Measurements from ENCODE around the gene PRKCZ. TPM values are rescaled to one million over a fixed set of nuclear protein-coding genes. Genes with fewer than 3 reads are reported as not detected.

The PRKCZ gene
- polyA plus RNA-seq, 1 donor, result 68.6 TPM

DNA sequence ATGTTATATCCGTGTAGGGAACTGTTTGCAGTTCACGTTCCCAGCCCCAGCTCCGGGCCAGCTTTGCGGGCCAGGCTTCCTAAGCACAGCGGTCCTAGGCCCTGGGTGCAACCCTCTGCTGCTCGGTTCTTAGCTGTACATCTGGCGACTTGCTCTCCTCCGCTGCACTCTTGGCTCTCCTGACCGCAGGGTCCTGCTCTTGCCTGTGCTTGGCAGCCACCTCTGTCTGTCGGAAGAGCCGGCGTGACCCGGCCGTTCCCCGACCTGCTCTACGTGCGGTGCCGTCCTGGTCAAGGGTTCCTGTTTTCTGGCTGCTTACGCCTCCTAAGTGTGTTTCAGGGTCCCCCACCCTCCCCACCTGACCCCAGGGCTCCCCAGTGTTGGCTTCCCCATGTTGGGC, 107.6 kb downstream of the PRKCZ start:
- no peak overlapping the region for H3K27ac ChIP-seq (ENCODE audit: low read length)
- DNase-seq, result no peak
- H3K36me3 ChIP-seq (ENCODE audit: control insufficient read depth, insufficient read depth, low read length), result peaks cover 70% of the 10 kb centered on the region
- H3K4me1 ChIP-seq (ENCODE audit: control insufficient read depth, insufficient read depth, low read length), result no peaks in the 10 kb centered on the region
- H3K27me3 ChIP-seq (ENCODE audit: control insufficient read depth, insufficient read depth, low read length), result no peaks in the 10 kb centered on the region
- no peak overlapping the region for H3K4me3 ChIP-seq (ENCODE audit: low read length)
- WGBS (ENCODE audit: insufficient coverage, low lambda C conversion rate), result 83% methylated on average over 1 of the region's 19 CpGs
- peaks cover 4% of the 10 kb centered on the region for H3K9me3 ChIP-seq (ENCODE audit: control insufficient read depth, low read depth, low read length)

DNA sequence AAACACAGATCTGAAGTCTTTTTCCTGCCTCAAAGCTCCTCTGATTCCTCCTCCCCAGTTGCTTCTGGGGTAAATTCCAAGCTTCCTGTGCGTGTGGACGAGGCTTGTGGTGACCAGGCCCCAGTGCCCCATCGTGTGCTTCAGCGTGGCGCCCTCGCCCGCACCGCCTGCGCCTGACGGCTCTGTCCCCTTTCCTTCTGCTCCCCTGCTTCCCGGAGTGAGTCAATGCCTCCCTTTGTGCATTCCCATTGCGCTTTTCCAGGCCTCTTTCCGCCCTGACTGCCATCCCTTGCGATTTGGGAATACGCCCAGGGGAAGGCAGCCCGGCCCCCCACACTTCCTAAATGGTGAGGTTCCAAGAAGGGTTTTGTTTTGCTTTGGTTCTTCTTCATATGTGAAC, 108.1 kb downstream of the PRKCZ start:
- WGBS (ENCODE audit: insufficient coverage, low lambda C conversion rate), result no CpG with 5 or more reads among the region's 16 CpGs
- no peak for DNase-seq
- peaks cover 8% of the 10 kb centered on the region for H3K9me3 ChIP-seq (ENCODE audit: control insufficient read depth, low read depth, low read length)
- H3K27ac ChIP-seq (ENCODE audit: low read length), result no peak overlapping the region
- H3K4me3 ChIP-seq (ENCODE audit: low read length), result no peak overlapping the region
- no peaks in the 10 kb centered on the region for H3K27me3 ChIP-seq (ENCODE audit: control insufficient read depth, insufficient read depth, low read length)
- peaks cover 70% of the 10 kb centered on the region for H3K36me3 ChIP-seq (ENCODE audit: control insufficient read depth, insufficient read depth, low read length)
- H3K4me1 ChIP-seq (ENCODE audit: control insufficient read depth, insufficient read depth, low read length), result no peaks in the 10 kb centered on the region

DNA sequence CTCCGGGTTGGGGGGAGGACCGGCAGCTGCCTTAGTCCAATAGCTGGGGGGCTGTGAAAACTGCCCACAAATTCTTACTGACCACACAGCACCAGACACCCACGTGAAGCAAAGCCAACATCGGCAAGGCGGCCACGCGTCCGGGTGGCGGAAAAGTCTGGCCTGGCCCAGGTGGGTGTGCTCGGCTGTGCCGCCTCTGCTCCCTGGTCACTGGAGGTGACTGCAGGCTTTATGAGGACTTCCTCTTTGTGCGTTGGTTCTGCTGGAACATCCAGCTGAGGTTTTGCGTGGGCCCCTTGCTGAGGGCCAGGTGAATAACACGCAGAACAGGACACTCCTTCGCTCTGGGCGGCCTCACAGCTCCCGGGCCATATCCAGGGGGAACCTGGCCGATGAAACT, 108.9 kb downstream of the PRKCZ start:
- H3K4me1 ChIP-seq (ENCODE audit: control insufficient read depth, insufficient read depth, low read length), result no peaks in the 10 kb centered on the region
- WGBS (ENCODE audit: insufficient coverage, low lambda C conversion rate), result no CpG with 5 or more reads among the region's 18 CpGs
- no peak for DNase-seq
- H3K9me3 ChIP-seq (ENCODE audit: control insufficient read depth, low read depth, low read length), result peaks cover 9% of the 10 kb centered on the region
- H3K4me3 ChIP-seq (ENCODE audit: low read length), result no peak overlapping the region
- H3K27me3 ChIP-seq (ENCODE audit: control insufficient read depth, insufficient read depth, low read length), result no peaks in the 10 kb centered on the region
- H3K27ac ChIP-seq (ENCODE audit: low read length), result no peak overlapping the region
- peaks cover 66% of the 10 kb centered on the region for H3K36me3 ChIP-seq (ENCODE audit: control insufficient read depth, insufficient read depth, low read length)

DNA sequence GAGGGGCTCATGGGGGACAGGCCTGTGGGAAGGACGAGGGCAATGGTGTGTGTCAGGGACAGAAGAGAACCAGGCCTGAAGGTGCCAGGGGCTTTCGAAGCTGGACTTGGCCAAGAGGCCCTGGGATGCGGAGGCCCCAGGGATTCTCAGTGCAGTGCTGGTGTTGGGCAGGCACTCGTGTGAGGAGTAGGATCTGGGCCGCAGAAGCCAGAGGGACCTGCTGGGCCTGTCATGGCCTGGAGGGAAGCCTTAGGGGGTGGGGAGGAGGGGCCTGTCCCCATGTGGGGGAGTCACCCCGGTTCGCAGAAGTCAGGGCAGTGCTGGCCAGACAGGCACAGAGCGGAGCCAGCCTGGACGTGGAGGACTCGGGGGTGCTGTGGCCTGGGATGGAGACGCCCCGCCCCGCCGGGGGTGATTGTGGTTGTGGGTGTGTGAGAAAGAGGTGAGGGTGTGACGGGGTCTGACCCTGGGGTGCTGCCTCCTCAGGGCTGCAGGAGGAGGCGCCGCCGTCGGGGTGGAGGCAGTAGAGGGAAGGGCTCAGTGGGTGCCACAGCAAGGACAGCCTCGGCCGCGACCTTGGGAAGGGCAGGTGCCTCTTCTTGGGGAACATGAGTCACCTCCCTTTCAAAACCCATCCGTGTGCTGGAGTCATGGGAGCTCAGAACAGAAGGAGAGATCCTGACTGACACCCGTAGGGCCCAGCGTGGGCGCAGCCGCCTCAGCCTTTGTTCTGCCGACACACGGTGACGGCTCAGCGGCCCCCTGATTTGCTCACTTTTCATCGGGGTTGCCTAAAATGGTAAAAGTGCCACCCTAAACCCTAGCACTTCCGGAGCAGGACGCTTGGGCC, 110.5 kb downstream of the PRKCZ start:
- Histone ChIP-seq H3K27me3 (ENCODE audit: control insufficient read depth, insufficient read depth, low read length) (no peaks in the 10 kb centered on the region), H3K4me1 (ENCODE audit: control insufficient read depth, insufficient read depth, low read length) (no peaks in the 10 kb centered on the region), H3K9me3 (ENCODE audit: control insufficient read depth, low read depth, low read length) (peaks cover 9% of the 10 kb centered on the region), H3K4me3 (ENCODE audit: low read length) (no peak overlapping the region), H3K36me3 (ENCODE audit: control insufficient read depth, insufficient read depth, low read length) (peaks cover 73% of the 10 kb centered on the region), H3K27ac (ENCODE audit: low read length) (no peak overlapping the region)
- no peak for DNase-seq
- WGBS (ENCODE audit: insufficient coverage, low lambda C conversion rate), result no CpG with 5 or more reads among the region's 34 CpGs

DNA sequence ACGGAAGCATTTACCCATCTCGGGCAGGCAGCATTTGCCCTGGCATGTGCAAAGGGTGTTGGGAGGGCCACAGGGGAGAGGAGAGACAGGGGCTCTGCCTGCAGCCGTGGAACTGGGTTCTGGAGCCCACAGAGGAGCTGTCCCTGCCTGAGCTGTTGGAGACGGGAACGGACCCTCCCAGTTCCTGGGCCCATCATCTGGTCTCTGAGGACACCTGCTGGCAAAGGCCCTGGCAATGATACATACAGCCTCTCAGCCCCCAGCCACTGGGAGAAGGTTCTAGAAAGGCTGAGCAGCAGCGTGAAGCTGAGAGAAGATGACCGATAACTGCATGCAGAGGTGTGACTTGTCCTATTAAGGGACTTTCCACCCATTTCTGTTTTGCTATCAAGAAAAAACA, 113.0 kb downstream of the PRKCZ start:
- Histone ChIP-seq H3K27ac (ENCODE audit: low read length) (no peak overlapping the region), H3K4me1 (ENCODE audit: control insufficient read depth, insufficient read depth, low read length) (no peaks in the 10 kb centered on the region), H3K4me3 (ENCODE audit: low read length) (no peak overlapping the region), H3K9me3 (ENCODE audit: control insufficient read depth, low read depth, low read length) (peaks cover 9% of the 10 kb centered on the region), H3K27me3 (ENCODE audit: control insufficient read depth, insufficient read depth, low read length) (no peaks in the 10 kb centered on the region), H3K36me3 (ENCODE audit: control insufficient read depth, insufficient read depth, low read length) (peaks cover 68% of the 10 kb centered on the region)
- no peak for DNase-seq
- no CpG with 5 or more reads among the region's 7 CpGs for WGBS (ENCODE audit: insufficient coverage, low lambda C conversion rate)

DNA sequence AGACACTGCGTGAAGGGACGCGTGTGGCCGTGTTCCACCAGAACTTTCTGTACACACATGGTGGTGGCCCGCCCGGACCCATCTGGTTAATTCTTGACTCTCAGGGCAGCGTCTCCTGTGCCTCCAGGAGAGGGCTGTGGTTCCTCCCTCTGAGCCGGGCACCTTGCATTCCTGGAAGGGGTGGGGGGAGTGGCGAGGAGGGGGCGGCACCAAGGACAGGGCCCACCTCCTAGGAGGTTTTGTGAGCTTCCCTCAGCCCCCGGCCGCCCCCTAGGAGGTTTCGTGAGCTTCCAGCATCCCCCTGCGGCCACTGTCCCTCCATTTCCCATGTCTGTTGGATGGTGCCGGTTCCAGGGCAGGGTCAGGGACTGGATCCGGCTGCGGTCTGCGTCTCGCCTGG, 115.4 kb downstream of the PRKCZ start:
- Histone ChIP-seq H3K4me1 (ENCODE audit: control insufficient read depth, insufficient read depth, low read length) (no peaks in the 10 kb centered on the region), H3K36me3 (ENCODE audit: control insufficient read depth, insufficient read depth, low read length) (peaks cover 67% of the 10 kb centered on the region), H3K27me3 (ENCODE audit: control insufficient read depth, insufficient read depth, low read length) (no peaks in the 10 kb centered on the region), H3K4me3 (ENCODE audit: low read length) (no peak overlapping the region), H3K27ac (ENCODE audit: low read length) (no peak overlapping the region), H3K9me3 (ENCODE audit: control insufficient read depth, low read depth, low read length) (peaks cover 8% of the 10 kb centered on the region)
- no CpG with 5 or more reads among the region's 19 CpGs for WGBS (ENCODE audit: insufficient coverage, low lambda C conversion rate)
- DNase-seq, result no peak

DNA sequence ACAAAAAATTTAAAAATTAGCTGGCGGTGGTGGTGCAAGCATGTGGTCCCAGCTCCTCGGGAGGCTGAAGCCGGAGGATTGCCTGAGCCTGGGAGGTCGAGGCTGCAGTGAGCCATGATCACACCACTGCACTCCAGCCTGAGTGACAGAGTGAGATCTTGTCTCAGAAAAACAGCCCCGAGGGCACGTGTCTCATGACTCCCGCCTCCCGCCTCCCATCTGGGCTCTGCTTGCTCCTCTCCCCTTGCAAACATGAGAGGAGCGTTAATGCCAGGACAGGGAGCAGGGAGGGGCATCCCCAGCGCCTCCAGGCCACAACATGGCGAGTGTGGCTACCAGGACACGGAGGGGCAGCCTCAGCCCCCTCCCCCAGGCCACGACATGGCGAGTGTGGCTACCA, 116.0 kb downstream of the PRKCZ start:
- no peak overlapping the region for H3K4me3 ChIP-seq (ENCODE audit: low read length)
- H3K27me3 ChIP-seq (ENCODE audit: control insufficient read depth, insufficient read depth, low read length), result no peaks in the 10 kb centered on the region
- no CpG with 5 or more reads among the region's 14 CpGs for WGBS (ENCODE audit: insufficient coverage, low lambda C conversion rate)
- no peak for DNase-seq
- peaks cover 6% of the 10 kb centered on the region for H3K9me3 ChIP-seq (ENCODE audit: control insufficient read depth, low read depth, low read length)
- no peak overlapping the region for H3K27ac ChIP-seq (ENCODE audit: low read length)
- H3K4me1 ChIP-seq (ENCODE audit: control insufficient read depth, insufficient read depth, low read length), result no peaks in the 10 kb centered on the region
- H3K36me3 ChIP-seq (ENCODE audit: control insufficient read depth, insufficient read depth, low read length), result peaks cover 64% of the 10 kb centered on the region

DNA sequence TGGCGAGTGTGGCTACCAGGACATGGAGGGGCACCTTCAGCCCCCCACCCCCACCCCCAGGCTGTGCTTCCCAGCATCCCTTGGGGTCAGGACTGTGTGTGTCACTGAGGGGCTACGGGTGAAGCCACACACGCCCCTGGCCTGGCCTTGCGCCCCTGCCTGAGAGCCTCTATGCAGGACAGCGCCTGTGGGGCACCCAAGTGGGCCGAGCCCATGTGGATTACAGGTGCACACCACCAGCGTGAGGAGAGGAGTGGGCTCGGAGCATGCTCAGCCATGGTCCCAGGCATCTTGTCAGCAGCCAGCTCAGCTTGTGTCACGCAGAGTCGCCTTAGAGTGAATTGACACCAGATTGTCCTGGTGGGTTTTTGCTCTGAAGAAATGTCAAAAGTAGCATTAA, 116.5 kb downstream of the PRKCZ start:
- H3K27me3 ChIP-seq (ENCODE audit: control insufficient read depth, insufficient read depth, low read length), result no peaks in the 10 kb centered on the region
- H3K36me3 ChIP-seq (ENCODE audit: control insufficient read depth, insufficient read depth, low read length), result peaks cover 62% of the 10 kb centered on the region
- no peak for DNase-seq
- H3K4me3 ChIP-seq (ENCODE audit: low read length), result no peak overlapping the region
- peaks cover 6% of the 10 kb centered on the region for H3K9me3 ChIP-seq (ENCODE audit: control insufficient read depth, low read depth, low read length)
- H3K4me1 ChIP-seq (ENCODE audit: control insufficient read depth, insufficient read depth, low read length), result no peaks in the 10 kb centered on the region
- H3K27ac ChIP-seq (ENCODE audit: low read length), result no peak overlapping the region
- no CpG with 5 or more reads among the region's 10 CpGs for WGBS (ENCODE audit: insufficient coverage, low lambda C conversion rate)

DNA sequence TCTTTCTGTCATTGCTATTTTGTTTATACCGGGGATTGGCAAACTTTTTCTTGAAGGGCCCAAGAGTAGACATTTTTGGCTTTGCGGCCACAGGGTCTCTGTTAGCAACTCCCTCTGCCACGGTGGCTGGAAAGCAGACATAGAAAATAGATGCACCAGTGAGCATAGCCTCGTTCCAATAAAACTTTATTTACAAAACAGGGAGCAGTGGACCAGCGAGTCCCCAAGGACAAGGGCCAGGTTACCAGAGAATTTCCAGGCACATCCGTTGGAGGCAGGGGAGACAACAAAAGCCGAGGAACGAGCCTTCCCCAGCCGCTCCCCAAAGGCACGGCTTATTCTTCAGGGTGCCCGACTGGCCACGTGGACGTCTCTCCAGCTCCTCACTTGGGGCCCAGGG, 117.9 kb downstream of the PRKCZ start:
- Histone ChIP-seq H3K27me3 (ENCODE audit: control insufficient read depth, insufficient read depth, low read length) (no peaks in the 10 kb centered on the region), H3K4me1 (ENCODE audit: control insufficient read depth, insufficient read depth, low read length) (no peaks in the 10 kb centered on the region), H3K4me3 (ENCODE audit: low read length) (no peak overlapping the region), H3K27ac (ENCODE audit: low read length) (no peak overlapping the region), H3K9me3 (ENCODE audit: control insufficient read depth, low read depth, low read length) (peaks cover 3% of the 10 kb centered on the region), H3K36me3 (ENCODE audit: control insufficient read depth, insufficient read depth, low read length) (peaks cover 66% of the 10 kb centered on the region)
- DNase-seq, result no peak
- WGBS (ENCODE audit: insufficient coverage, low lambda C conversion rate), result no CpG with 5 or more reads among the region's 13 CpGs

DNA sequence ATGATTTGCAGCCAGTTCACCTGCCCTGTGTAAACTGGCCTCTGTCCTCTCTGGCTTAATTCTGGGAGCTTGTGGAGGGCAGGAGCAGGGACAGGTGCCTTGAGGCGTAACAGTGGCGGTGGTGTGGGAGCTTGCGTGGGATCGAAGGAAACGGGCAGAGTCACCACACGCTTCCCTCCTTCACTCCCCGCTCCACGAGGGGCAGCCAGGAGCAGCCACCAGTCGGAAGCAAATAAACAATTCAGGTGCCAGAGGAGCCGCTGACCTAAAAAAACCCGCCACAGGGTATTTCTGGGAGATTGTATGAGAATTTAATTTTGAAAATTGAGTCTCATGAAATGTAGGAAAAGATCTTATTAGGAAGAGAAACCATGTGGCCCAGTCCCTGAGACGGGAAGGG, 118.3 kb downstream of the PRKCZ start:
- H3K4me3 ChIP-seq (ENCODE audit: low read length), result no peak overlapping the region
- H3K36me3 ChIP-seq (ENCODE audit: control insufficient read depth, insufficient read depth, low read length), result peaks cover 68% of the 10 kb centered on the region
- no peak for DNase-seq
- no peaks in the 10 kb centered on the region for H3K27me3 ChIP-seq (ENCODE audit: control insufficient read depth, insufficient read depth, low read length)
- WGBS (ENCODE audit: insufficient coverage, low lambda C conversion rate), result no CpG with 5 or more reads among the region's 12 CpGs
- no peaks in the 10 kb centered on the region for H3K9me3 ChIP-seq (ENCODE audit: control insufficient read depth, low read depth, low read length)
- H3K27ac ChIP-seq (ENCODE audit: low read length), result no peak overlapping the region
- H3K4me1 ChIP-seq (ENCODE audit: control insufficient read depth, insufficient read depth, low read length), result no peaks in the 10 kb centered on the region

Measured in large intestine (tissue), 3 donors.